HL-60 (cell line): ENCODE measurements around the gene CDHR5.
A peak's percentile ranks its signal among the peaks of the same experiment; 100 is the strongest.

Source experiments
- CTCF ChIP-seq: IDR thresholded peaks from one replicate; pipeline ENCODE4 v1.5.1; 2011; ENCODE audit warnings: low read length, control low read depth, inconsistent platforms; ENCODE audit not compliant: insufficient read depth
- POLR2AphosphoS5 ChIP-seq: IDR thresholded peaks from 2 replicates; pipeline ENCODE4 v1.6.1; 2012; ENCODE audit warnings: low read depth

- no peak for TF ChIP-seq CTCF
- TF ChIP-seq POLR2AphosphoS5 = peak; percentile 45; the same call in 1 of the 2 replicates
Measured at GRCh38 chr11:616320-617198, 8.2 kb downstream of the CDHR5 start.
